Thyroid gland (tissue), 4 donors: ENCODE data around the gene GPM6B.

Source experiments
- POLR2A ChIP-seq, 2 donors: fragments of 450-650 bp; IDR thresholded peaks; one replicate each; pipeline ENCODE4 v1.6.1; 2017; ENCODE audit warnings: antibody characterized with exemption in 2 of 2, mild to moderate bottlenecking in 2 of 2, moderate library complexity in 1 of 2
- TF ChIP-seq, protein P1 (sequence below), 6 experiments: fragments of 200-600 bp in 3 of 6; fragments of 450-650 bp in 3 of 6; sonication (generic) in 3 of 6; IDR thresholded peaks; one replicate each; pipeline ENCODE4 v1.5.1; 2016 to 2019; ENCODE audit warnings: antibody characterized with exemption in 6 of 6, mild to moderate bottlenecking in 2 of 6, inconsistent platforms in 1 of 6, moderate library complexity in 1 of 6

DNA sequence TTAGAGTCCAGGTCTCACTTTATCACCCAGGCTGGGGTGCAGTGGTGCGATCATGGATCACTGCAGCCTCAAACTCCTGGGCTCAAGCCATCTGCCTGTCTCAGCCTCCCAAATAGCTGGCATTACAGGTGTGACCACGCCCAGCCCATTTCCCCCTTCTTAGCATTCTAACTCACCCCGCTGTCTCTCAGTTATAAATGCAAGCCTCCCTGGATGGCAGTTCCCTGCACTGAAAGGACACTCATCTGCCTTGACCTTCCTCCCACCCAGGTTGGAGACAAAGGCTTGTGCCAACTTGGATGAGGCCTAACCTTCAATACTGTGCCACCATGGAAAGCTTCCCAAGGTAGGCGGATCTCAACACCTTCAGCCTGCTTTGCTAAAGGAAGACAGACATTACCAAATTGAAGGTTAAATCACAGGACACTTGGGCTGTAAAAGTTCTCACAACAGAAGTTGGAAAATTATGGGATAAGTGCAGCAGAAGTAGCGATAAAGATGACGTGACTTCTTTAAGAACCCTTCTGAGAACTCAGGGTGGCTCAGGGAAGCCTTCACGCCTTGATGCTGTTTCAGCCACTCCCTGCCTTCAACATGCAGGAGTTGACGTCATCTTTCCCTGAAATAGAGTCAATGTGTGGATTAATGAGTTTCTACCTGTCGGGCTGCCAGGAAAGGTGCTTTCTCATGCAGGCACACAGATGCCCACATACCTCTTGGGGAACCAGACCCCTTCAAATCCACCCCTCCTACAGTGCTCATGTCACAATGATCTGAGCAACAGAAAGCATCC, 10.6 kb upstream of the GPM6B start:
- TF ChIP-seq, protein P1, sequence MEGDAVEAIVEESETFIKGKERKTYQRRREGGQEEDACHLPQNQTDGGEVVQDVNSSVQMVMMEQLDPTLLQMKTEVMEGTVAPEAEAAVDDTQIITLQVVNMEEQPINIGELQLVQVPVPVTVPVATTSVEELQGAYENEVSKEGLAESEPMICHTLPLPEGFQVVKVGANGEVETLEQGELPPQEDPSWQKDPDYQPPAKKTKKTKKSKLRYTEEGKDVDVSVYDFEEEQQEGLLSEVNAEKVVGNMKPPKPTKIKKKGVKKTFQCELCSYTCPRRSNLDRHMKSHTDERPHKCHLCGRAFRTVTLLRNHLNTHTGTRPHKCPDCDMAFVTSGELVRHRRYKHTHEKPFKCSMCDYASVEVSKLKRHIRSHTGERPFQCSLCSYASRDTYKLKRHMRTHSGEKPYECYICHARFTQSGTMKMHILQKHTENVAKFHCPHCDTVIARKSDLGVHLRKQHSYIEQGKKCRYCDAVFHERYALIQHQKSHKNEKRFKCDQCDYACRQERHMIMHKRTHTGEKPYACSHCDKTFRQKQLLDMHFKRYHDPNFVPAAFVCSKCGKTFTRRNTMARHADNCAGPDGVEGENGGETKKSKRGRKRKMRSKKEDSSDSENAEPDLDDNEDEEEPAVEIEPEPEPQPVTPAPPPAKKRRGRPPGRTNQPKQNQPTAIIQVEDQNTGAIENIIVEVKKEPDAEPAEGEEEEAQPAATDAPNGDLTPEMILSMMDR (IDR thresholded peaks at IDR 0.05): no peak
- no peak for TF ChIP-seq POLR2A (IDR thresholded peaks at IDR 0.05)
